BJ (cell line): ENCODE data around the gene SSTR3. TPM values are rescaled to one million over a fixed set of nuclear protein-coding genes. Genes with fewer than 3 reads are reported as not detected.
A peak's percentile ranks its signal among the peaks of the same experiment; 100 is the strongest.

ENCODE experiments used
- CTCF ChIA-PET: fragments of 350-600 bp; formaldehyde crosslinking; extraction: SDS; loops from one replicate; lab custom pipeline; 2021; ENCODE audit warnings: antibody characterized with exemption, inconsistent platforms; lab: Yijun Ruan, JAX
- POLR2A ChIA-PET: fragments of 300-600 bp; sonication (Branson Sonifier 250); formaldehyde crosslinking; extraction: SDS; loops from one replicate; lab custom pipeline; 2021; ENCODE audit warnings: antibody characterized with exemption; lab: Charles Lee
- DNase-seq: peaks from one replicate; pipeline ENCODE4 v3.0.0-alpha.2; 2011; ENCODE audit warnings: low read depth
- H3K27me3 ChIP-seq: 2 replicates; pipeline ENCODE4 v1.6.0; 2011; ENCODE audit warnings: low read length; ENCODE audit not compliant: control insufficient read depth, insufficient read depth
- H3K36me3 ChIP-seq: 2 replicates; pipeline ENCODE4 v1.5.1; 2011; ENCODE audit warnings: low read length; ENCODE audit not compliant: control insufficient read depth, insufficient read depth
- H3K4me3 ChIP-seq: 2 replicates; pipeline ENCODE4 v1.5.1; 2011; ENCODE audit warnings: low read depth, mild to moderate bottlenecking, control low read depth, low read length
- polyA plus RNA-seq: library from polyadenylated mRNA; depleted of rRNA; stranded (reverse); fragments of >200 nt; gene quantifications from 2 replicates; pipeline ENCODE4 v1.2.3, GENCODE V29; 2011
- TF ChIP-seq, protein P1 (sequence below): IDR thresholded peaks from 2 replicates; pipeline ENCODE4 v1.5.1; 2011; ENCODE audit warnings: low read depth, mild to moderate bottlenecking, control low read depth, inconsistent platforms, low read length, moderate library complexity; ENCODE audit not compliant: insufficient read depth

SSTR3 gene
- polyA plus RNA-seq, 1 experiment, result not detected

DNA sequence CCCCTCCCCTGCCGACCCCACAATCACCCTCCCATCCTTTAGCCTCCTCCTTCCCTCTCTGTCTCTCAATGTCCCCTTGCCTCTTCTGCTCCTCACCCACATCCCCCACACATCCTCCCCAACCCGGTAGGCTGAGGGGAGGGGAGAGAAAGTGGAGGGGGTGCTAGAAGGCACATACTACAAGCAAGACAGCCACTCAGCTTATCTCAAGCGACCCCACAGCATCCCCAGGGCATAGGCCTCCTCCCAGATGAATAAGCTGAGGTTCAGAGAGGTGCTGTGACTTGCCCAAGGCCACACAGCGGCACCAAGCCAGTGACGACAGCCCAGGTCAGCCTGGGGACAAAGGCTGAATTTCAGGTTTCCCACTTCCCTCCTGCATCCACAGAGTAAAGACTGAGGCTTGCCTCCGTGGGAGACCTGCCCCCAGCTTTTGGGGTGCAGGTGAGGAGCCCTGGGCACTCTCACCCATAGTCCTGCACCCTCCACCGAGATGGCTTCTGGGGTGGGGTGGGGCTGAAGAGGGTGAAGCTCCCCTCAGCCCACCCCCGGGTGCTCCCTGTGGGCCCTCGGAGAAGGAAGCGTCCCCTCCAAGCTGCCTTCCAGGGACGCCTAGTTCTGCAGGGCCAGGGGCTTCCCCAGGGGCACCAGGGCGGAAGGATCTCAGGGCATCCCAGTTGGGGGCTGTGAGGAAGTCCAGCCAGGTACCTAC lies 31.3 kb upstream of the SSTR3 start:
- peak overlapping the region; percentile 39 for H3K4me3 ChIP-seq
- H3K27me3 ChIP-seq, result no peaks in the 10 kb centered on the region; the same call in 1 of the 2 replicates
- ChIA-PET POLR2A (no interaction called here), CTCF (interaction anchor here (1.0 to 6.9 kb wide), 5 partner anchors 14 to 201 kb away, joined by 3 to 83 read pairs (median 7); no protein-coding TSS in a partner anchor)
- no peaks in the 10 kb centered on the region for H3K36me3 ChIP-seq
- TF ChIP-seq, protein P1, sequence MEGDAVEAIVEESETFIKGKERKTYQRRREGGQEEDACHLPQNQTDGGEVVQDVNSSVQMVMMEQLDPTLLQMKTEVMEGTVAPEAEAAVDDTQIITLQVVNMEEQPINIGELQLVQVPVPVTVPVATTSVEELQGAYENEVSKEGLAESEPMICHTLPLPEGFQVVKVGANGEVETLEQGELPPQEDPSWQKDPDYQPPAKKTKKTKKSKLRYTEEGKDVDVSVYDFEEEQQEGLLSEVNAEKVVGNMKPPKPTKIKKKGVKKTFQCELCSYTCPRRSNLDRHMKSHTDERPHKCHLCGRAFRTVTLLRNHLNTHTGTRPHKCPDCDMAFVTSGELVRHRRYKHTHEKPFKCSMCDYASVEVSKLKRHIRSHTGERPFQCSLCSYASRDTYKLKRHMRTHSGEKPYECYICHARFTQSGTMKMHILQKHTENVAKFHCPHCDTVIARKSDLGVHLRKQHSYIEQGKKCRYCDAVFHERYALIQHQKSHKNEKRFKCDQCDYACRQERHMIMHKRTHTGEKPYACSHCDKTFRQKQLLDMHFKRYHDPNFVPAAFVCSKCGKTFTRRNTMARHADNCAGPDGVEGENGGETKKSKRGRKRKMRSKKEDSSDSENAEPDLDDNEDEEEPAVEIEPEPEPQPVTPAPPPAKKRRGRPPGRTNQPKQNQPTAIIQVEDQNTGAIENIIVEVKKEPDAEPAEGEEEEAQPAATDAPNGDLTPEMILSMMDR, result no peak
- DNase-seq, result no peak

DNA sequence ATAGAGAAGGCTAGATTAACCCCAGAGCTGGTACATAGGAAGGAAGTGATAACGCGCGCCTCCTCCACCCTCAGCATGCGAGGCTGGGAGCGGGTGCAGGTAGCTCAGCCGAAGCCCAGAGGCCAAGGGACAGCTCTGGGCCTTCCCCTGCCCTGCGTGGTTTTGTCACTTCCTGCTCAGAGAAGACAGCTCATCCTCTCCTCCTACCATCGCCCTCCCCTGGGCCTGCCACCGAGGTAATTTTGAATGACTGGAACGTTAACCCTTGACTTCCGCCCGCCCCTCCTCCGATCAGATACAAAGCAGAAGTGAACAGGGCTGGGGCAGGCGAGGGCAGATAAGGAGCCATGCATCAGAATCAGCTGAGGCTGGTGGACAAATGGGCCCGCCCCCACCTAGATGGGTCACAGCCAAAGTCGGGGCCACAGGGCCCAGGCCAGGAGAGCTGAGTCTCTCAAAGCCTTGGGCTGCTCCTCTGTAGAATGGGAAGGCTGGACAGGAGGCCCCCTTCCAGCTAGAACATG lies 30.2 kb upstream of the SSTR3 start:
- no peaks in the 10 kb centered on the region; the same call in 1 of the 2 replicates for H3K27me3 ChIP-seq
- DNase-seq, result no peak
- H3K4me3 ChIP-seq, result no peak overlapping the region
- H3K36me3 ChIP-seq, result no peaks in the 10 kb centered on the region
- ChIA-PET CTCF (interaction anchor here (1.0 to 6.9 kb wide), 4 partner anchors 13 to 44 kb away, joined by 3 to 83 read pairs (median 6); no protein-coding TSS in a partner anchor), POLR2A (no interaction called here)
- TF ChIP-seq, protein P1, result no peak

- no peak overlapping the region for H3K4me3 ChIP-seq
- no peaks in the 10 kb centered on the region for H3K27me3 ChIP-seq
- TF ChIP-seq, protein P1, result no peak
- ChIA-PET POLR2A (no interaction called here), CTCF (interaction anchor here (1.2 to 6.9 kb wide), 3 partner anchors 12 to 43 kb away, joined by 3 to 83 read pairs (median 9); no protein-coding TSS in a partner anchor)
- DNase-seq, result no peak
- no peaks in the 10 kb centered on the region for H3K36me3 ChIP-seq
Measured at GRCh38 chr22:37241351-37242142, 29.3 kb upstream of the SSTR3 start.

GRCh38 chr22:37240941-37241320 lies 28.7 kb upstream of the SSTR3 start:
- no peak for DNase-seq
- TF ChIP-seq, protein P1, result no peak
- POLR2A ChIA-PET, result no interaction called here
- H3K36me3 ChIP-seq, result no peaks in the 10 kb centered on the region
- CTCF ChIA-PET, result interaction anchor here (2.3 to 6.9 kb wide), 2 partner anchors 12 to 20 kb away, joined by 9 to 83 read pairs; no protein-coding TSS in a partner anchor
- no peaks in the 10 kb centered on the region for H3K27me3 ChIP-seq
- H3K4me3 ChIP-seq, result no peak overlapping the region
